ENCODE data around the gene GMPR.

Gene GMPR

DNA sequence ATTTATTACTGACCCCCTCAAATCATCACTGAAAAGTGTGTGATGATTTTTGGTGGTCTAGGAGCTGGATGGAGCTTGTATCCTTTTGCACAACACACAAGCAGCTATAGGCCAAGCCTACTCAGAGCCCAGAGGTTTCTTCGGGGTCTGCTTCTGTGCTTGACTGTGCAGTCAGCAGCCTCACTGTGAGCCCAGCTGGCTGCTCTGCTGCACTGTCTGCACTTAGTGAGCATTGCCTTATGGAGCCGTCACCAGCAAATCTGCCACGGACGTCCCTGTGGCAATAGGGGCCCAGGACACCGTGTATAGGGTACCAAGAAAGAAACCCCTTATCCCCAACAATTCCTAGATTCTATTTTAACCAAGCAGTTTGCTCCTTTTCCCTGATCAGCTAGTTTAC lies 38.6 kb upstream of the GMPR start:
- no peaks in the 10 kb centered on the region for H3K27me3 ChIP-seq (ENCODE audit: insufficient read depth, low read length, poor library complexity)
- H3K36me3 ChIP-seq (ENCODE audit: control insufficient read depth, insufficient read depth, low read length) = no peaks in the 10 kb centered on the region

DNA sequence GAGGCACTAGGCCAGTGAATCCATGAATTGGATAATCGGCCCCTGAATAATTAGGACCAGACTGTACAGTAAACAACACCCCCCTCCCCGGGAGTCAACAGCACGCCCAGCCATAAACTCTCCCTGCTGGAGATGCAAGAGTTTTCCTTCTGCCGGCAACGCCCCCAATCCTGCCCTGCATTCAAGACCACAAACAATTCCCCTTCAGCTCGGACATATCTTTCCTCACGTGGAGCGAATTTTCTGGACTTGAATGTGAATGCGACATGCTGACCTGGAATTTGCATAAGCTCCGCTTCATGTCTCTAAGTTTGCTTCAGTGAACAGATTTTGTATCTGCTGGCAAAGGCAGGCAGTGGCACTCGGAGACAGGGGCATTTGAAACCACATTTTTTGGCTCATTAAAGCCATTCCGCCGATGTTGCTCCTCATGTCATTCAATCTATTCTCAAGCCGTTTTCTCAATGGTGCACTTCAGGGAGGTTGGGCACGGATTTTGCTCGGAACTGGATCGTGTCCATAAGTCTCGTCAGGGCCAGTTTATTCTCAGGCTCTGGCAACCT lies 38.0 kb upstream of the GMPR start:
- H3K4ac ChIP-seq (ENCODE audit: low read depth, low read length) = no peak overlapping the region
- no peaks in the 10 kb centered on the region for H3K36me3 ChIP-seq (ENCODE audit: control insufficient read depth, insufficient read depth, low read length)
- H3K18ac ChIP-seq (ENCODE audit: low read length) = no peak overlapping the region
- no peak overlapping the region for H3K4me3 ChIP-seq (ENCODE audit: low read length)
- H4K5ac ChIP-seq (ENCODE audit: low read length) = no peak overlapping the region
- no peak overlapping the region for H3K27ac ChIP-seq (ENCODE audit: low read depth, low read length)
- H3K23ac ChIP-seq (ENCODE audit: low read length) = no peak overlapping the region
- no peak overlapping the region for H3K4me2 ChIP-seq (ENCODE audit: low read length)
- no peaks in the 10 kb centered on the region for H3K27me3 ChIP-seq (ENCODE audit: insufficient read depth, low read length, poor library complexity)
- no peaks in the 10 kb centered on the region for H3K79me2 ChIP-seq (ENCODE audit: control insufficient read depth, insufficient read depth, low read length)
- no peak overlapping the region for H2BK5ac ChIP-seq (ENCODE audit: low read length)
- H4K8ac ChIP-seq (ENCODE audit: low read depth, low read length) = no peak overlapping the region
- H3K79me1 ChIP-seq (ENCODE audit: low read length) = no peaks in the 10 kb centered on the region
- H3K56ac ChIP-seq (ENCODE audit: low read length) = no peak overlapping the region
- no peaks in the 10 kb centered on the region for H3K4me1 ChIP-seq (ENCODE audit: control insufficient read depth, low read depth, low read length)
- no peak overlapping the region for H3K9ac ChIP-seq (ENCODE audit: low read length)
- no peak for DNase-seq
- H2BK120ac ChIP-seq (ENCODE audit: low read depth, low read length) = no peak overlapping the region
- WGBS (ENCODE audit: extremely low coverage, insufficient coverage, low lambda C conversion rate) = no CpG with 5 or more reads among the region's 18 CpGs
- H2BK15ac ChIP-seq (replicated peaks; ENCODE audit: low read depth) = no peak overlapping the region
- H2AK5ac ChIP-seq (ENCODE audit: low read length) = no peak overlapping the region

More for the DNA sequence above, 38.6 kb upstream of the GMPR start:
- H3K9ac ChIP-seq (ENCODE audit: low read length) = no peak overlapping the region
- H3K27ac ChIP-seq (ENCODE audit: low read depth, low read length) = no peak overlapping the region
- no peak overlapping the region for H2AK5ac ChIP-seq (ENCODE audit: low read length)
- no peak overlapping the region for H2BK15ac ChIP-seq (replicated peaks; ENCODE audit: low read depth)
- no peak overlapping the region for H2BK5ac ChIP-seq (ENCODE audit: low read length)
- H3K79me1 ChIP-seq (ENCODE audit: low read length) = no peaks in the 10 kb centered on the region
- H3K56ac ChIP-seq (ENCODE audit: low read length) = no peak overlapping the region
- H4K5ac ChIP-seq (ENCODE audit: low read length) = no peak overlapping the region
- H3K18ac ChIP-seq (ENCODE audit: low read length) = no peak overlapping the region
- H2BK120ac ChIP-seq (ENCODE audit: low read depth, low read length) = no peak overlapping the region
- no CpG with 5 or more reads among the region's 5 CpGs for WGBS (ENCODE audit: extremely low coverage, insufficient coverage, low lambda C conversion rate)
- no peaks in the 10 kb centered on the region for H3K4me1 ChIP-seq (ENCODE audit: control insufficient read depth, low read depth, low read length)
- H3K23ac ChIP-seq (ENCODE audit: low read length) = no peak overlapping the region
- H4K8ac ChIP-seq (ENCODE audit: low read depth, low read length) = no peak overlapping the region
- no peaks in the 10 kb centered on the region for H3K79me2 ChIP-seq (ENCODE audit: control insufficient read depth, insufficient read depth, low read length)
- no peak for DNase-seq
- H3K4ac ChIP-seq (ENCODE audit: low read depth, low read length) = no peak overlapping the region
- H3K4me2 ChIP-seq (ENCODE audit: low read length) = no peak overlapping the region
- H3K4me3 ChIP-seq (ENCODE audit: low read length) = no peak overlapping the region

DNA sequence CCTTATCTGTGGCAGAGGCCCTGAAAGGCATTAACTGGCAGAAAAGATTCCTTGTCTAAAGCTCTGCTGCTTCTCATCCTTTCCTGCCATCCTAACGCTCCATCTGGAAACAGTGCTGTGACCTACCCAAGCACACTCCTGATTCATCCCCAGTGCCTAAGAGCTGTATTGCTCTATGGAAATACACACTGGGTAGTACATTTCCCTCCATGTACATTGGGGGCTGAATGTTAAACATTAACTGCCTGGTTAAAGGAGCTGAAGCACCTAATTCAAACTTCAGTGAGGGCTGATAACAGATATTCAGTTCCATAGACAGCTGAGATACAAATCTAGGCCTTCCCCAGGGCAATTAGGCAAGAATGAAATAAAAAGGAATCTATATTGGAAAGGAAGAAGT lies 36.7 kb upstream of the GMPR start:
- no peak for DNase-seq
- WGBS (ENCODE audit: extremely low coverage, insufficient coverage, low lambda C conversion rate) = no CpG with 5 or more reads among the region's 1 CpG

GRCh38 chr6:16204653-16205376 lies 33.6 kb upstream of the GMPR start:
- H3K36me3 ChIP-seq (ENCODE audit: control insufficient read depth, insufficient read depth, low read length) = no peaks in the 10 kb centered on the region
- no peak overlapping the region for H2BK120ac ChIP-seq (ENCODE audit: low read depth, low read length)
- no CpG with 5 or more reads among the region's 5 CpGs for WGBS (ENCODE audit: extremely low coverage, insufficient coverage, low lambda C conversion rate)
- H3K4ac ChIP-seq (ENCODE audit: low read depth, low read length) = no peak overlapping the region
- H3K4me2 ChIP-seq (ENCODE audit: low read length) = no peak overlapping the region
- no peak overlapping the region for H3K4me3 ChIP-seq (ENCODE audit: low read length)
- no peak overlapping the region for H3K56ac ChIP-seq (ENCODE audit: low read length)
- H3K18ac ChIP-seq (ENCODE audit: low read length) = no peak overlapping the region
- DNase-seq = no peak
- H3K79me2 ChIP-seq (ENCODE audit: control insufficient read depth, insufficient read depth, low read length) = no peaks in the 10 kb centered on the region
- H2AK5ac ChIP-seq (ENCODE audit: low read length) = no peak overlapping the region
- no peak overlapping the region for H4K8ac ChIP-seq (ENCODE audit: low read depth, low read length)
- no peaks in the 10 kb centered on the region for H3K79me1 ChIP-seq (ENCODE audit: low read length)
- H3K9ac ChIP-seq (ENCODE audit: low read length) = no peak overlapping the region
- no peak overlapping the region for H3K27ac ChIP-seq (ENCODE audit: low read depth, low read length)
- H3K23ac ChIP-seq (ENCODE audit: low read length) = no peak overlapping the region
- H3K27me3 ChIP-seq (ENCODE audit: insufficient read depth, low read length, poor library complexity) = no peaks in the 10 kb centered on the region
- H4K5ac ChIP-seq (ENCODE audit: low read length) = no peak overlapping the region
- H2BK15ac ChIP-seq (replicated peaks; ENCODE audit: low read depth) = no peak overlapping the region
- no peaks in the 10 kb centered on the region for H3K4me1 ChIP-seq (ENCODE audit: control insufficient read depth, low read depth, low read length)
- H2BK5ac ChIP-seq (ENCODE audit: low read length) = no peak overlapping the region

More for the DNA sequence above, 36.7 kb upstream of the GMPR start:
- H3K27ac ChIP-seq (ENCODE audit: low read depth, low read length) = no peak overlapping the region
- H3K56ac ChIP-seq (ENCODE audit: low read length) = no peak overlapping the region
- H3K4me3 ChIP-seq (ENCODE audit: low read length) = no peak overlapping the region
- H2BK120ac ChIP-seq (ENCODE audit: low read depth, low read length) = no peak overlapping the region
- no peak overlapping the region for H3K9ac ChIP-seq (ENCODE audit: low read length)
- H3K4ac ChIP-seq (ENCODE audit: low read depth, low read length) = no peak overlapping the region
- H2AK5ac ChIP-seq (ENCODE audit: low read length) = no peak overlapping the region
- no peak overlapping the region for H4K8ac ChIP-seq (ENCODE audit: low read depth, low read length)
- no peaks in the 10 kb centered on the region for H3K27me3 ChIP-seq (ENCODE audit: insufficient read depth, low read length, poor library complexity)
- H3K79me1 ChIP-seq (ENCODE audit: low read length) = no peaks in the 10 kb centered on the region
- H3K36me3 ChIP-seq (ENCODE audit: control insufficient read depth, insufficient read depth, low read length) = no peaks in the 10 kb centered on the region
- no peak overlapping the region for H2BK5ac ChIP-seq (ENCODE audit: low read length)
- no peak overlapping the region for H3K18ac ChIP-seq (ENCODE audit: low read length)
- no peaks in the 10 kb centered on the region for H3K79me2 ChIP-seq (ENCODE audit: control insufficient read depth, insufficient read depth, low read length)
- no peaks in the 10 kb centered on the region for H3K4me1 ChIP-seq (ENCODE audit: control insufficient read depth, low read depth, low read length)
- H4K5ac ChIP-seq (ENCODE audit: low read length) = no peak overlapping the region
- H2BK15ac ChIP-seq (replicated peaks; ENCODE audit: low read depth) = no peak overlapping the region
- no peak overlapping the region for H3K23ac ChIP-seq (ENCODE audit: low read length)
- no peak overlapping the region for H3K4me2 ChIP-seq (ENCODE audit: low read length)

DNA sequence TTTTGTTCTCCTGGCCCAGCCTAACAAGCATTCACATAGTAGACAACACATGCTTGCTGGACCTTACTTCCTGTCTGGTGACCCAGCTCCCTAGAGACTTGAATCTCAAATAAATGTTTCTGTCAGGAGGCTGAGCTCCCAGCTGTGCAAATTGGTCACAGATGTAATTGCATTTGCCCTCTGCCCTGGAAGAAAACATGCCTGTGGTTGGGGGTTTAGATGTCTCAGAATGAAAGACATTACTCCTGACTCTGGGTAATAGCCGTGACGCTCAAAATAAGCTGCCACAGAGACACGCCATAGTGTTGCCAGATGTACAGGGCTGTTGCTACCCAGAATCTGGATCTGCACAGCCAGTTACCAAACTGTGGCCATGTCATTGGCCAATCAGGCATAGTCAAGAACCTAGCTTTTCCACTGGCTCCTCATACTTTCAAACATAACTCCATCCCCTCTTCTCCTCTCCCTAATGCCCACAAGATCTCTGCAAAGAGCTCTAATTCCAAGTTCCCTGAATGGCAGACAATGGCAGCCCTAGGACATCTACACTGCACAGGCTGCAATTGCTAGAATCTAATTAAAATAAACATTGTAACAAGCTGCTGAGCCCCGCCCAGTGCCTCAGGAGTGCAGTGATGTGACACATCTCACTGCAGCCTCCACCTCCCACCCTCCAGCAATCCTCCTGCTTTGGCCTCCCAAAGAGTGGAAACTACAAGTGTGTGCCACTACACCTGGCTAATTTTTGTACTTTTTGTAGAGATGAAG lies 32.8 kb upstream of the GMPR start:
- H3K4me3 ChIP-seq (ENCODE audit: low read length) = no peak overlapping the region
- H3K79me2 ChIP-seq (ENCODE audit: control insufficient read depth, insufficient read depth, low read length) = no peaks in the 10 kb centered on the region
- no peak overlapping the region for H3K23ac ChIP-seq (ENCODE audit: low read length)
- H3K56ac ChIP-seq (ENCODE audit: low read length) = no peak overlapping the region
- H2AK5ac ChIP-seq (ENCODE audit: low read length) = no peak overlapping the region
- H3K79me1 ChIP-seq (ENCODE audit: low read length) = no peaks in the 10 kb centered on the region
- no peaks in the 10 kb centered on the region for H3K27me3 ChIP-seq (ENCODE audit: insufficient read depth, low read length, poor library complexity)
- no peak overlapping the region for H3K9ac ChIP-seq (ENCODE audit: low read length)
- H4K5ac ChIP-seq (ENCODE audit: low read length) = no peak overlapping the region
- H2BK15ac ChIP-seq (replicated peaks; ENCODE audit: low read depth) = no peak overlapping the region
- no peak for DNase-seq
- no peak overlapping the region for H3K4ac ChIP-seq (ENCODE audit: low read depth, low read length)
- no peak overlapping the region for H3K27ac ChIP-seq (ENCODE audit: low read depth, low read length)
- no peaks in the 10 kb centered on the region for H3K36me3 ChIP-seq (ENCODE audit: control insufficient read depth, insufficient read depth, low read length)
- H3K18ac ChIP-seq (ENCODE audit: low read length) = no peak overlapping the region
- H2BK5ac ChIP-seq (ENCODE audit: low read length) = no peak overlapping the region
- no peak overlapping the region for H2BK120ac ChIP-seq (ENCODE audit: low read depth, low read length)
- no CpG with 5 or more reads among the region's 4 CpGs for WGBS (ENCODE audit: extremely low coverage, insufficient coverage, low lambda C conversion rate)
- no peak overlapping the region for H4K8ac ChIP-seq (ENCODE audit: low read depth, low read length)
- no peak overlapping the region for H3K4me2 ChIP-seq (ENCODE audit: low read length)
- no peaks in the 10 kb centered on the region for H3K4me1 ChIP-seq (ENCODE audit: control insufficient read depth, low read depth, low read length)

Measured in mesendoderm (in vitro differentiated cells).